H1 (cell line): ENCODE results near the gene MTIF3. TPM values are rescaled to one million over a fixed set of nuclear protein-coding genes. Genes with fewer than 3 reads are reported as not detected.

ENCODE experiments used
- CTCF ChIA-PET: fragments of 300-600 bp; sonication (Branson Sonifier 250); formaldehyde crosslinking; loops from one replicate; lab custom pipeline; 2021; ENCODE audit not compliant: partially characterized antibody; lab: Charles Lee
- POLR2A ChIA-PET: fragments of 300-600 bp; sonication (Branson Sonifier 250); formaldehyde crosslinking; loops from one replicate; lab custom pipeline; 2021; ENCODE audit warnings: inconsistent platforms; ENCODE audit not compliant: partially characterized antibody; lab: Charles Lee
- DNase-seq, 2 experiments: peaks; one replicate each; pipeline versions ENCODE4 v3.0.0 to v3.0.0-alpha.2; 2010 to 2022; ENCODE audit warnings: low spot score in 2 of 2, low read depth in 1 of 2, mixed read lengths in 1 of 2
- FAIRE-seq: peaks from 2 replicates; lab custom pipeline; 2011; peaks lifted over from hg19 to GRCh38; lab: Jason Lieb, UNC
- H2AFZ ChIP-seq: 2 replicates; pipeline ENCODE4 v1.8.1; 2012; ENCODE audit warnings: low read length, inconsistent platforms
- H2AK5ac ChIP-seq: 2 replicates; pipeline ENCODE4 v1.6.1; 2013; ENCODE audit warnings: low read depth, low read length
- H2BK120ac ChIP-seq: replicated peaks from 2 replicates; pipeline ENCODE3; 2013; ENCODE audit warnings: low read depth, low read length, inconsistent platforms
- H2BK12ac ChIP-seq: 2 replicates; pipeline ENCODE4 v1.6.1; 2013; ENCODE audit warnings: low read depth, low read length
- H2BK15ac ChIP-seq: 2 replicates; pipeline ENCODE4 v1.6.1; 2013; ENCODE audit warnings: low read length
- H2BK20ac ChIP-seq: 2 replicates; pipeline ENCODE4 v1.6.1; 2013; ENCODE audit warnings: low read length
- H2BK5ac ChIP-seq: 2 replicates; pipeline ENCODE4 v1.6.1; 2013; ENCODE audit warnings: low read depth, low read length
- H3K14ac ChIP-seq: 2 replicates; pipeline ENCODE4 v1.6.1; 2013; ENCODE audit warnings: inconsistent platforms; ENCODE audit not compliant: insufficient read length
- H3K18ac ChIP-seq: 2 replicates; pipeline ENCODE4 v1.6.1; 2013; ENCODE audit warnings: low read length; ENCODE audit errors: extremely low read depth
- H3K23ac ChIP-seq: 2 replicates; pipeline ENCODE4 v1.6.1; 2013; ENCODE audit warnings: inconsistent platforms; ENCODE audit not compliant: insufficient read length
- H3K23me2 ChIP-seq: 2 replicates; pipeline ENCODE4 v1.6.1; 2013; ENCODE audit warnings: low read depth, low read length
- H3K27ac ChIP-seq: 2 replicates; pipeline ENCODE4 v1.6.1; 2011; ENCODE audit warnings: low read depth, low read length, inconsistent platforms
- H3K27me3 ChIP-seq, 4 experiments: replicated peaks in 1 of 4; 1 replicate in 1 of 4; 2 replicates in 3 of 4; pipeline versions ENCODE4 v1.6.1 to v1.8.1; 2011 to 2013; ENCODE audit warnings: low read length in 3 of 4, mild to moderate bottlenecking in 3 of 4, inconsistent platforms in 2 of 4, mixed read lengths in 2 of 4, moderate library complexity in 1 of 4; ENCODE audit not compliant: control insufficient read depth in 3 of 4, insufficient read depth in 3 of 4; ENCODE audit errors: extremely low read depth in 1 of 4
- H3K36me3 ChIP-seq, 4 experiments: 2 replicates each; pipeline versions ENCODE4 v1.6.1 to v1.8.1; 2011 to 2013; ENCODE audit warnings: mild to moderate bottlenecking in 4 of 4, low read length in 3 of 4, moderate library complexity in 2 of 4, control low read depth in 1 of 4, inconsistent platforms in 1 of 4; ENCODE audit not compliant: insufficient read depth in 4 of 4, control insufficient read depth in 2 of 4
- H3K4ac ChIP-seq: replicated peaks from 2 replicates; pipeline ENCODE3; 2013; ENCODE audit warnings: low read length, low read depth, mixed read lengths, inconsistent platforms; ENCODE audit not compliant: insufficient read length
- H3K4me1 ChIP-seq, 4 experiments: replicated peaks in 1 of 4; 1 replicate in 1 of 4; 2 replicates in 3 of 4; pipeline versions ENCODE4 v1.6.1 to v1.8.1; 2011 to 2013; ENCODE audit warnings: low read length in 3 of 4, inconsistent platforms in 2 of 4, mixed read lengths in 1 of 4; ENCODE audit not compliant: insufficient read depth in 4 of 4, control insufficient read depth in 3 of 4
- H3K4me2 ChIP-seq, 2 experiments: 2 replicates each; pipeline versions ENCODE4 v1.6.1 to v1.8.1; 2011 to 2013; ENCODE audit warnings: low read depth in 2 of 2, low read length in 2 of 2, control low read depth in 1 of 2, inconsistent platforms in 1 of 2, mild to moderate bottlenecking in 1 of 2; ENCODE audit not compliant: insufficient read depth in 1 of 2
- H3K4me3 ChIP-seq, 4 experiments: fragments of 200-600, 300-600 bp in 1 of 4; sonication (generic), shearing (Covaris generic), sonication (Bioruptor Twin) in 1 of 4; 2 replicates each; pipeline versions ENCODE4 v1.5.1 to v1.8.1; 2011 to 2016; ENCODE audit warnings: low read length in 4 of 4, low read depth in 3 of 4, control low read depth in 2 of 4, inconsistent platforms in 2 of 4, mild to moderate bottlenecking in 2 of 4, mixed read lengths in 1 of 4, moderate library complexity in 1 of 4; ENCODE audit not compliant: insufficient read depth in 2 of 4; ENCODE audit errors: extremely low read depth in 1 of 4
- H3K56ac ChIP-seq: replicated peaks from 2 replicates; pipeline ENCODE3; 2013; ENCODE audit warnings: low read depth, mild to moderate bottlenecking, mixed read lengths, low read length, inconsistent platforms; ENCODE audit not compliant: insufficient read length
- H3K79me1 ChIP-seq: 2 replicates; pipeline ENCODE4 v1.6.1; 2013; ENCODE audit warnings: low read depth, low read length, control low read depth
- H3K79me2 ChIP-seq, 2 experiments: 2 replicates each; pipeline versions ENCODE4 v1.6.1 to v1.8.1; 2012 to 2013; ENCODE audit warnings: low read length in 2 of 2, mild to moderate bottlenecking in 2 of 2, inconsistent platforms in 1 of 2; ENCODE audit not compliant: insufficient read depth in 2 of 2, control insufficient read depth in 1 of 2
- H3K9ac ChIP-seq, 4 experiments: replicated peaks in 1 of 4; 1 replicate in 1 of 4; 2 replicates in 3 of 4; pipeline versions ENCODE4 v1.6.1 to v1.8.1; 2011 to 2013; ENCODE audit warnings: low read depth in 3 of 4, low read length in 3 of 4, control low read depth in 2 of 4, mild to moderate bottlenecking in 2 of 4, moderate library complexity in 2 of 4, inconsistent platforms in 1 of 4; ENCODE audit errors: extremely low read depth in 1 of 4
- H3K9me3 ChIP-seq, 2 experiments: 2 replicates each; pipeline versions ENCODE4 v1.6.1 to v1.8.1; 2012 to 2013; ENCODE audit warnings: mild to moderate bottlenecking in 2 of 2, moderate library complexity in 2 of 2, control low read depth in 1 of 2, inconsistent platforms in 1 of 2, low read depth in 1 of 2, low read length in 1 of 2, mixed read lengths in 1 of 2; ENCODE audit not compliant: insufficient read depth in 2 of 2
- H4K20me1 ChIP-seq, 2 experiments: replicated peaks in 1 of 2; 2 replicates each; pipeline versions ENCODE3 to v1.8.1; 2011 to 2013; ENCODE audit warnings: inconsistent platforms in 2 of 2, low read length in 2 of 2, mild to moderate bottlenecking in 1 of 2; ENCODE audit not compliant: insufficient read depth in 2 of 2, control insufficient read depth in 1 of 2
- H4K5ac ChIP-seq: 2 replicates; pipeline ENCODE4 v1.6.1; 2013; ENCODE audit warnings: low read length, low read depth, mixed read lengths, inconsistent platforms; ENCODE audit not compliant: insufficient read length
- H4K8ac ChIP-seq: 2 replicates; pipeline ENCODE4 v1.8.0; 2013; ENCODE audit warnings: mild to moderate bottlenecking, moderate library complexity, low read length, inconsistent platforms; ENCODE audit not compliant: insufficient read depth; ENCODE audit errors: extremely low read depth
- H4K91ac ChIP-seq: replicated peaks from 2 replicates; pipeline ENCODE3; 2013; ENCODE audit warnings: low read length, mixed read lengths, inconsistent platforms; ENCODE audit not compliant: insufficient read length
- BACH1 ChIP-seq: IDR thresholded peaks from 2 replicates; pipeline ENCODE4 v1.6.1; 2012; ENCODE audit warnings: low read length, improper control_type of control experiment
- CHD2 ChIP-seq: IDR thresholded peaks from 2 replicates; pipeline ENCODE4 v1.6.1; 2012; ENCODE audit warnings: low read length, improper control_type of control experiment
- EGR1 ChIP-seq: IDR thresholded peaks from 2 replicates; pipeline ENCODE4 v1.6.1; 2011; ENCODE audit warnings: low read depth, low read length, borderline replicate concordance
- FOSL1 ChIP-seq: IDR thresholded peaks from 2 replicates; pipeline ENCODE4 v1.6.1; 2011; ENCODE audit warnings: mild to moderate bottlenecking, low read depth, low read length, moderate library complexity; ENCODE audit not compliant: insufficient read depth
- HDAC2 ChIP-seq, 2 experiments: fragments of 300-600 bp in 1 of 2; sonication (generic) in 1 of 2; IDR thresholded peaks; 2 replicates each; pipeline ENCODE4 v1.6.1; 2011 to 2012; ENCODE audit warnings: low read depth in 2 of 2, low read length in 2 of 2, mild to moderate bottlenecking in 2 of 2, moderate library complexity in 2 of 2, borderline replicate concordance in 1 of 2, inconsistent platforms in 1 of 2
- NRF1 ChIP-seq: IDR thresholded peaks from 2 replicates; pipeline ENCODE4 v1.6.1; 2011; ENCODE audit warnings: mild to moderate bottlenecking, low read depth, low read length, improper control_type of control experiment
- RAD21 ChIP-seq, 2 experiments: IDR thresholded peaks in 1 of 2; conservative IDR thresholded peaks in 1 of 2; 2 replicates each; pipeline ENCODE4 v1.6.1; 2011; ENCODE audit warnings: low read depth in 2 of 2, low read length in 2 of 2, improper control_type of control experiment in 1 of 2, inconsistent platforms in 1 of 2, mild to moderate bottlenecking in 1 of 2, moderate library complexity in 1 of 2
- SP4 ChIP-seq: IDR thresholded peaks from 2 replicates; pipeline ENCODE4 v1.6.1; 2012; ENCODE audit warnings: low read length, inconsistent platforms
- WGBS, 2 experiments: shearing (Covaris generic) in 1 of 2; methylation state at CpG; one replicate each; pipeline versions ENCODE4 v1.1.6 to v1.1.7; 2013 to 2015; ENCODE audit warnings: low lambda C conversion rate in 2 of 2, mixed read lengths in 2 of 2, inconsistent platforms in 1 of 2, low coverage in 1 of 2, missing lambda C conversion rate in 1 of 2; ENCODE audit not compliant: insufficient replicate concordance in 2 of 2, insufficient coverage in 1 of 2, insufficient read length in 1 of 2; ENCODE audit errors: extremely low coverage in 1 of 2, missing lambda C conversion rate in 1 of 2; 5-methylcytosine and 5-hydroxymethylcytosine counted together
- polyA plus RNA-seq, 7 experiments: library from polyadenylated mRNA; depleted of rRNA in 3 of 7; stranded (reverse) in 5 of 7; unstranded in 2 of 7; fragments of >200 nt in 5 of 7; fragments of 200-250 nt in 2 of 7; gene quantifications; 1 replicate in 5 of 7; 2 replicates in 1 of 7; 4 replicates in 1 of 7; pipeline versions ENCODE4 v1.2.1 to v1.2.3, GENCODE V29; 2011 to 2013; ENCODE audit warnings: missing spikeins in 2 of 7, mixed read lengths in 2 of 7
- total RNA-seq: library from RNA; stranded (reverse); fragmentation: NEBNext Ultra II Directional; extraction: Animal tissue kit (Norgen Biotek cat#: 25700); gene quantifications from 2 replicates; pipeline ENCODE4 v1.2.1, GENCODE V29; 2021

Gene MTIF3
- total and polyA plus RNA-seq, 2 of the 8 experiments (the other 6 are each of a cell fraction or from before 2014, with no cell fraction given), result 29.4 to 36.4 TPM

DNA sequence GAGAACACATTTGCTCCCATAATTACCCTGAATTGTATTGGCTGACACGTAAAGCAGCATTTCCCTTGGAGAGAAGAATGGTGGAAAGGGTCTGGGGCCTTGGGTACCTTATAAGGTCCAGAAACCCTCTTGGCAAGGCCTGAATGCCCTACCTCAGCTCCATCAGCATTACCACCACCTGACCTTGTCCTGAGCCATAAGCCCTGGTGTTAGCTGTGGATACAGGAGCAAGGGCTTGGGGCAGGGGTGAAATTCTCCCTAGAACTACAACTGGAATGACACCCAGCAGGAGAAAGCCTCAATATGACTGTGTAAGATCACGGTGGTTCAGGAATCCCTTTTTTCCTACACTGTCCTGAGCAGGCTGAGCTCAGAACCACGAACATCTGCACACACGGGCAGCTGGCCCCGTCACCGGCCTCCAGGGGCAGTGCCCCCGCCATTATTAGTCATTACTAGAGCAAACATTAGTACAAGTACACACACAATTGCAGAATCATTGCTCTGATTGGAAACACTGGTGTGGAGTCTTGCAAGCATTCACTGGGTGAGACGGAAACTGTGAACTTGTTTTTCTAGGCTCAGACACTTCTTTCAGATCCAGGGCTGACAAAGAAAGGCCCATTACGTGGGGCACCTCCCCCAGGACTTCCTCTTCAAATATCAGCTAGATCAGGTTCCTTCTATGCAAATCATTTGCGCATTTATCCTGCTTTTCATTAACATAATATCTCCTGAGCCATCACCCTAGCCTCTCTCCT lies 26.8 kb upstream of the MTIF3 start:
- no peak overlapping the region for H2BK20ac ChIP-seq
- POLR2A ChIA-PET, result interaction anchor here (1.4 kb wide), 1 partner anchor 145 kb away, joined by 3 read pairs; no protein-coding TSS in a partner anchor
- H2AFZ ChIP-seq, result no peak overlapping the region; the same call in 1 of the 2 replicates
- no peak overlapping the region for H3K56ac ChIP-seq
- H3K79me1 ChIP-seq, result no peaks in the 10 kb centered on the region
- H2AK5ac ChIP-seq, result no peak overlapping the region
- H3K18ac ChIP-seq, result no peak overlapping the region
- no peak overlapping the region for H4K5ac ChIP-seq
- no peak for FAIRE-seq
- H2BK5ac ChIP-seq, result no peak overlapping the region
- H4K8ac ChIP-seq, result no peak overlapping the region
- WGBS, 2 experiments, result 80% methylated on average over 10 of the region's 10 CpGs; no CpG with 5 or more reads in 1 of the 2 experiments
- no peaks in the 10 kb centered on the region for H4K20me1 ChIP-seq
- H3K27ac ChIP-seq, result no peak overlapping the region
- TF ChIP-seq RAD21 (IDR thresholded peaks at IDR 0.05 in 1 of 2, conservative IDR thresholded peaks at IDR 0.05 in 1 of 2; ENCODE audit: low read depth in 2 of 2, low read length in 2 of 2) (no peak), SP4 (no peak), CHD2 (no peak), HDAC2 (IDR thresholded peaks at IDR 0.05; ENCODE audit: borderline replicate concordance in 1 of 2, low read depth in 2 of 2, low read length in 2 of 2) (no peak), EGR1 (no peak), NRF1 (no peak), FOSL1 (no peak), BACH1 (no peak)
- no peak overlapping the region for H3K4ac ChIP-seq
- no peaks in the 10 kb centered on the region for H3K36me3 ChIP-seq
- H4K91ac ChIP-seq, result no peak overlapping the region
- H3K79me2 ChIP-seq, result no peaks in the 10 kb centered on the region
- H3K27me3 ChIP-seq, result no peaks in the 10 kb centered on the region
- H2BK15ac ChIP-seq, result no peak overlapping the region
- no peak overlapping the region for H3K23ac ChIP-seq
- H3K4me2 ChIP-seq, result no peak overlapping the region
- H3K9ac ChIP-seq, result no peak overlapping the region
- H3K23me2 ChIP-seq, result no peaks in the 10 kb centered on the region
- no peak overlapping the region for H3K14ac ChIP-seq
- DNase-seq, result no peak
- no peak overlapping the region for H2BK120ac ChIP-seq
- H3K4me3 ChIP-seq, result no peak overlapping the region
- CTCF ChIA-PET, result interaction anchor here (0.6 to 2.4 kb wide), 8 partner anchors 10 to 350 kb away, joined by 3 to 8 read pairs (median 3); partner anchors contain the start of gene MTIF3
- H3K4me1 ChIP-seq, result no peaks in the 10 kb centered on the region
- no peak overlapping the region for H2BK12ac ChIP-seq
- no peaks in the 10 kb centered on the region for H3K9me3 ChIP-seq
